ENCODE data around the gene FAM229B.
"Not testable (repeated sequence)": the region's sequence is repeated elsewhere in the genome, so short reads cannot be mapped to it uniquely, and the experiment has no call there.

The FAM229B gene

DNA sequence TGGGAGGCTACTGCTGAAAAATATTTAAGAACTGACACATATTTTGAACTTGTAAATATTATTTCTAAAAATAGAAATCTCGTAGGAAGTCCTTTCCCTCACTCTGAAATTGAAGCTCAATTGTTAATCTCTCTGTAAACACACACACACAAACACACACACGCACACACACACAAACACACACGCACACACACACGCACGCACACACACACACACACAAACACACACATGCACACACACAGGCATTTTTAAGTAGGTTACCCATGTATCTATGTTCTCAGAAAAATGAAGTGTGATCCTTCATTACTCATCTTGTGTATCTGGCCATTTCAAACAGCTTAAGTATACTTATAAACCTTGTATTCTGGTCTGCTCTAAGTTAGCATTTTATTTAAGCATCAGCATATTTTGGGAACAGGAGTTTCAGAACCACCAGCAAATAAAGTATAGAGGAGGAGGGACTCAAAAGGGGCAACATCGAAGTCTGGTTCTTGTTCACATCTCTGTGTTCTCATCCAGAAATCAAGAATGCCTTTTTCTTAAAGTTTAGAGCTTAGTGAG, 21.9 kb upstream of the FAM229B start:
- DNase-seq, result no peak

DNA sequence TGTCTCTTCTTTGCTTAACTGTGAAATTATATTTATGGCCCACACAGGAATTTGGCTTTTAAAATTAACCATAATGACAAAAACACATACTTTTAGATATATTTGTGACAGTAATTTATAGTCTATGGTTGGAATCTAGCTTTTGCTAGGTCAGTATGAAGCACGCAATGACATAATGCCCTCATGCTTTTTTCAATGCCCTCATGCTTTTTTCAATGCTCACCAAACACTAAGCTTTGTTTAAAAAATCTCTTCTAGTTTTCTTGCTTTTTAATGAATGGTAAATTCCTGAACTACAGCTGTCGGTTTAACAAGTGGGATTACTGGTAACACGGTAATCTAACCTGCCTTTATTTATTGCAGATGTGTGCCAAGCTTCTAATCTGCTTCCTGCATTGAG, 20.8 kb upstream of the FAM229B start:
- DNase-seq, result no peak

DNA sequence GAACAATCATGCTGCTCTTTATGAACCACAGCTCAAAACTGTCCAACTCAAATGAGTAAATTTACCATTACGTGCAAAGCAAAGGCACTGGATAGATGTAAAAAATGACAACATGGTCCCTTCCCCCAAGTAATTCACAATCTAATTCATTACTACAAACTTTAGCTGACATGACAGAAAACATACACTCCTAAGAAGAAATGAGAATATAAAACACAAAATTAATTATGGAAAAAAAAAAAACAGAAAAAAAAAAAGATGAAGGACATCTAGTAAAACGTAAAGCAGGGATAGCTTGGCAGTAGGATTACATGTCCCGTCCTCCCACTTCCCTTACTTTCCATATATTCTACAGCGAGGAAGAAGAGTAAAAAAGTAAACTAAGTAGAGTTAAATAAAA, 5.8 kb upstream of the FAM229B start:
- no peak for DNase-seq

DNA sequence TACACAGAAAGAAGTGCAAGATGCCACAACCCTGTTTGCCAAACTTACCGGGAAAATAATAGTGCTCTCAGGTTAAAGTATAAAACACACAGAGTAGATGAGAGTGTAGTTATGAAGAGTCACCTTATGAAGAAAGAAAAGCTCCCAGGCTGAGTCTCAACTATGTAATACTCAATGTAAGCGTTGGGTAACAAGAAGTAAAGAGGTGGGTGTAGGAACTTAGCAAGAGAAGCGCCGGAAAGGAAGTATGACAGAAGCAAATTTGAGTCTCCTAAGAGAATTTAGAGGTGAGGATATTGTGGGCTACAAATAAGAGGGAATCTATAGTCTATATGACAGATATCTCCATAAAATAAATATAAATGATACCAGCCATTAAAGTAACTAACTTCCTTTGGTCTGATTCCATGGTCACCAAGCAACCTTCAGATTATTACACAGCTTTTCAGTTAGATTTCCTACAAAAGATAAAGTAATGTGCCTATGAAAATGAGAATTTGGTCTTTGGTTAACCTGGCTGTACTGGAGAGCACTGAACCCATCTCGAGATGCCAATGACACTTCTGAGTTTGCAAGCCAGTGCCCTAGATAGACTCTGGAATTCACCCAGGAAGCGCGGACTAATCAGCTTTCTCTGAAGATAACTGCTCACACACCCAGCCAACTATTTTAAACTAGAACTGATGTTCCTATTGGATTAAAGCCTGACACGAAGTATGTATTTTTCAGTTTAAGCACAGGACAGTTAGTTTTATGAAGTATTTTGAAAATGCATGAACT, 1.9 kb upstream of the FAM229B start:
- no peak for DNase-seq

GRCh38 chr6:112086744-112087135, 651 bp upstream of the FAM229B start:
- DNase-seq, result no peak

DNA sequence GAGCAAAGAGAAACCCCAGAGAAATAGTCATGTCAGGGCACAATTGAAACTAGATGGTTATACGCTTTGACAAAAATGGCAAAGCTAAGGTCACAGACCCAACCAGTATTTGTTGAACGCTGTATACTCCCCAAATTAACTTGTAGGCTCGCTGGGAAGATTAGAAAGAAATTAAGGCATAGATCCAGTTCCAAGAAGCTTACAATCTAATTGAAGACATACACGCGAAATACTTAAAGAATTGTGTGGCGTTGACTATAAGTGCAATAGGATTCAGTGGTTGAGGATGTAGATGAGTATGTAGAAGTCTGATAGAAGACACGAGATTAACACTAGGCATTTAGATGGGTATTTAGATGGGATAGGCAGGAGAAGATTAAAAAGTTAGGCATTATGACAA, 525 bp downstream of the FAM229B start:
- no peak for DNase-seq

DNA sequence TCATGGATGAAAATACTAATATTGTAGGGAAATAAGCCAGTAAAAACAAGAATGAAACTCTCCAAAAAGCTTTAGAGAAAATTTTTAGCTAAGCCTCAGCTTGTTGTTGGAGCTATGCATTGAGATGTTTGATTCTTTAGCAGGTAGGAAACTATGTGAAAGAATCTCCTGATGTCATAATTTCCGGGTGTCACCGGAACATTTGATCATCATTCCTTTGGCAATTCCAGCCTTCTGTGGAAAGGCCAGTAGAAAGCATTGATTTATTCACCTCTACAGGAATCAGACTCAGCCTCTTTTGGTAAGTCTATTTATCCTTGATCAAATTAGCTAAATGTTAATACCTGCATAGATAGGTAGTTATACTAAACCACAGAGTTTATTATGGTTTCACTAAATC, 9.5 kb downstream of the FAM229B start:
- DNase-seq, result no peak

GRCh38 chr6:112100561-112100960, 13.2 kb downstream of the FAM229B start:
- DNase-seq, result no peak

DNA sequence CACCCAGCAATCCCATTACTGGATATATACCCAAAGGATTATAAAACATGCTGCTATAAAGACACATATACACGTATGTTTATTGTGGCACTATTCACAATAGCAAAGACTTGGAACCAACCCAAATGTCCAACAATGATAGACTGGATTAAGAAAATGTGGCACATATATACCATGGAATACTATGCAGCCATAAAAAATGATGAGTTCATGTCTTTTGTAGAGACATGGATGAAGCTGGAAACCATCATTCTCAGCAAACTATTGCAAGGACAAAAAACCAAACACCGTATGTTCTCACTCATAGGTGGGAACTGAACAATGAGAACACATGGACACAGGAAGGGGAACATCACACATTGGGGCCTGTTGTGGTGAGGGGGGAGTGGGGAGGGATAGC, 18.6 kb downstream of the FAM229B start:
- DNase-seq, result not testable (repeated sequence)

DNA sequence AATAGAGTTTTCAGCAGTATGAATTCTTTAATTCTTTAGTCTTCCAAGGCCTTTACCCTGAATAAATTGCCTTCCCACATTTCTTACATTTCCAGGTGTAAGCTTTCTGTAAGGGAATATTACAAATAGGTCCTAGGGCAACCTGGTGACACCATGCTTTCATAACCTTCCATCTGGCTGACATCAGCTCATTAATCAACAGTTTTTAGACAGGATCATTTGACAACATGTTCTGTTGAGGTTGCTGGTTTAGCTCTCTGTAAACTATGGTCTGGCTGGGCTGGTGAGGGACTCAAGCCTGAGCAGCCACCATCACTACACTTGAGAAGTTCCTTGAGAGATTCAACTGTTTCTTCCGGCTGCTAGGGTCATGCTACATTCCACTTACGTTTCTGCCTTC, 19.2 kb downstream of the FAM229B start:
- no peak for DNase-seq

DNA sequence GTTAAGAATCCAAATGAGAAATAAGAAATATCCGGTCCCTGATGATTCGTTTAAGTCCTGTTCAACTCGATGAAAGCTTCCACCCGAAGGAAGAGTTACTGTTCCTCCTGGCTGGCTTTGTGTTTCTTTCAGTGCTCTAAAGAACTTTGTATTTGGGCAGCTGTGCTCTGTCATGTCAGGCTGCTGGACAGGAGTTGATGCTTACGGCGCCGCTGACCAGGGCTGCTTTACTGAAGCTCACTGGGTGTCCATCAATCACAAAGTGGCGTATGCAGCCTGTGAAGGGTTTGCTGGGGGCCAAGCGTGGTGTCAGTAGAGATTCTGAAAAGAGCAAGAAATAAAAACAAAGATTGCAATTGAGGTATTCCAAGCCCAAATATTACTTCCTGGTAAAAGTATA, 21.9 kb downstream of the FAM229B start:
- no peak for DNase-seq

DNA sequence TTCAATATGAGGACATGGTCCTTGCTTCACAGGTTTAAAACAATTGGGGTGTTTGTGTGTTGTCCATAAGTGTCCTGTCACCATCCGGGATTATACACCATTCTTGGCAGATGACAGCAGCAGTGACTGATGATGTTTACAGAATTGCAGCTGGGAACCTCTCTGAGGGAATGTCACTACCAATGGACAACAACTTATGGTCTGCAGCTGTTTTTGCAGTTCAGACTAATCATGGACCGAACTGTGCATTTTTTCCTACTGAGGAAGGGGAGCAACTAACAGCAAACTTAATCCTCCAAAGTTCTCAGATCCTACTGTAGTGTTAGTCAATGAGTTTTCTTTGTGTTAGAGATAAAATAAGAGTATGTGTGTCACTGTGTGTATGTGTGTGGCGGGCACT, 26.0 kb downstream of the FAM229B start:
- no peak for DNase-seq

DNA sequence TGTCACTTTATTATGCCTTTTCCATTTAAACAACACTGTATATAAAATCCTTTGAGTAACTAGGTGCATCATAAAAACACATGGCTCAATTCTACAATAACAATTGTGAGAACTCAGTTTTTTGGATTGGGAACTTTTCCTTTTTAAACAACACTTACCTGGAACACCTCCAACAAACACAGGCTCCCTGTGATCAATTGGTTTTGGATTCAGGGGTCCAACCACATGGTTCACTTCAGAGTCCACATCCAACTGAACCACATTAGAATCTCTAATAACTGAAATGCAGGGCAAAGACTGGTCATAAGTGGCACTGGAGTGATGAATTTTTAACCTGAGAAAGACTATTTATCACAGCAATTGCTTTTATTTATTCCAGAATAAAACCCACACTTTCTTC, 26.5 kb downstream of the FAM229B start:
- DNase-seq, result no peak

DNA sequence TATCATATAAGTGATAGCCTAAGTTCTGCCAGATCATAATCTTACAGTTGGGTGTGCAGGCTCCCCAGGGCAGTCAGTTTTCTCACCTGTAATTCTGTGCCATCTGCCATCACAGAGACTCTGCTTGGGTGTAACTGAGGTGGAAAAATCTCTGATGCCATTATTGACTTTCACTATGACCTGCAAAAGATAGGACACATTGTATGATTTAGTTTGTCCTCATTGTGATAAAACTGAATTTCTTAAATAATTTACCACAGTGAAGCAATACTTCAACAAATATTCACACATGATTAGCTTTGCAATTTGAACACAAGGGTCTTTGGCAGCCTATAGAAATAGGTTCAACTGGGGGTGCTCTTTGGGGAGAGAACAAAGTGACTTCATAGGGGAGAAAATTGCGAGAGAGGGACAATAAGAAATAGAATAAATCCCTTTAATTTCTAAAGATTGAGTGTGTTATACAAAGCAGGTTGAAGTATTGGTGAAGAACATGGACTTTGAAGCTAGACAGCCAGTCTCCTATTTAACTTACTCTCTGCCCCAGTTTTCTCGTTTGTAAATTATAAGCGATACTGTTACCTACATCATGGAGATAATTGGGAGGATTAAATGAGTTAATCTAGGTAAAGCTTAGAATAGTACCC, 27.3 kb downstream of the FAM229B start:
- DNase-seq, result no peak

- no peak for DNase-seq
Observed at GRCh38 chr6:112116221-112116620, 28.8 kb downstream of the FAM229B start.

DNA sequence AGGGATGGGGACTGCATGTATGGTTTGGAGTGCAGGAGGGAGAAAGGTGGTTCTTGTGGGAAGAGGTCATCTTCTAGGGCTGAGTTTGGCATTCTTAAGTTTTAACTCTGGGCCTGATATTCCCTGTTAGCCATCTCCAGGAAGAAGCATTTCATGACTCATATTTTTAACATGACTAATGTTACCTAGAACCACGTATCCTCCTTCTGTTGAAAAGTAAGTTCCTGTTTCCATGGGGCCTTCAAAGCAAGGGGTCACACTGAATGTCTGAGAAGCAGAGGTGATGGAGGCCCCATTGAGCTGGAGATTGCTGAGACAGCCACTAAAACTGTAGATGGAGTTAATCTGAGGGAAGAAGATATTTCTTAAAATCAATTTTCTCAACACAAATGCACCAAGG, 30.2 kb downstream of the FAM229B start:
- no peak for DNase-seq

DNA sequence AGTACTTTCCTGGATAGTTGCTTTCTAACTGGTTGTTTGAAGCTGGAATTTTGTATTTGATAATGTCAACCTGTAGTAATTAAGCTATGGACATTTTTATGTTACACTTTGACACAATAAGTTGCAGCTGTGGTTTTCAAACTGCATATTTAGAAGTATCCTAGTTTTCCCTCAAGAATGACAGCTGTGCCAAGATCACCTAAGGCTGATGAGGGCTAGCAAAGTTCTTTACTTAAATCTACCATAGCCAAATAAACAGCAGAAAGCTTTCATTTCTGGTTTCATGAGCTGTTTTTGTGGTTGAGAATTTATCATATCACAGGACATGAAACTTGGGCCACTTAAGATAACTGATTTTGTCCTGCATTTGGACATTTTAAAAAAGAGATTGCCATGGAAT, 30.6 kb downstream of the FAM229B start:
- DNase-seq, result no peak

DNA sequence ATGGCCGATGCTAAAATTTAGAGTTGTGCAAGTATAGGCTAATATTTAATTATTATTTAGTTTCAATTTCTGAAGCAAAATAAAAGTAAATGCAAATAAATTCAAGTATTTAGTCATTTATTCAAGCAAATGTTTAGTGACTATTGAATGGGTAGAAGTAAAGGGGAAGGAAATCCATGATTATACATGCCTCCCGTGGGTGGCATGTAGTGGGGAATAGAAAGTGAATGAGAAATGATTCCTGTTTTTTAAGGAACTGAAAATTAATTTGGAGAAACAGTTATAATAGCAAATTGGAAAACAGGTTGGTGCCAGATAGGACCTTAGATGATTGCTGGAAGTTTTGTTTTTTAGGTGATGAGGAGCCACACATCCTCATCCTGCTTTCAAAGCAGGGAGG, 35.4 kb downstream of the FAM229B start:
- no peak for DNase-seq

GRCh38 chr6:112123982-112124381, 36.6 kb downstream of the FAM229B start:
- DNase-seq, result no peak

DNA sequence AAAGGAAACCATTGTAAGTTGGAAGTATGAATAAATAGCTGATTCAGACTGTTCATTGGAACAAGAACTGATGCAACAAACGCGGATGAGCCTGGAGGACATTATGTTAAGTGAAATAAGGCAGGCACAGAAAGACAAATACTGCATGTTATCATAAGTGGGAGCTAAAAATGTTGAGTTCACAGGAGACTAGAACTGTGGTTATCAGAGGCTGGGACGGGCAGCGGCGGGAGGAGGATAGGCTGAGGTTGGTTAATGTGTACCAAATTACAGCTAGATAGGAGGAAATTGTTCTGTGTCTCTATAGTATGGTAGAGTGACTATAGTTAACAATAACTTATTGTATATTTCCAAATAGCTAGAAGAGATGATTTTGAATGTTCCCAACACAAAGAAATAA, 40.8 kb downstream of the FAM229B start:
- no peak for DNase-seq

- no peak for DNase-seq
Observed at GRCh38 chr6:112130878-112131277, 43.5 kb downstream of the FAM229B start.

GRCh38 chr6:112139052-112139451, 51.7 kb downstream of the FAM229B start:
- DNase-seq, result no peak

- DNase-seq, result no peak
Observed at GRCh38 chr6:112141707-112142106, 54.3 kb downstream of the FAM229B start.

DNA sequence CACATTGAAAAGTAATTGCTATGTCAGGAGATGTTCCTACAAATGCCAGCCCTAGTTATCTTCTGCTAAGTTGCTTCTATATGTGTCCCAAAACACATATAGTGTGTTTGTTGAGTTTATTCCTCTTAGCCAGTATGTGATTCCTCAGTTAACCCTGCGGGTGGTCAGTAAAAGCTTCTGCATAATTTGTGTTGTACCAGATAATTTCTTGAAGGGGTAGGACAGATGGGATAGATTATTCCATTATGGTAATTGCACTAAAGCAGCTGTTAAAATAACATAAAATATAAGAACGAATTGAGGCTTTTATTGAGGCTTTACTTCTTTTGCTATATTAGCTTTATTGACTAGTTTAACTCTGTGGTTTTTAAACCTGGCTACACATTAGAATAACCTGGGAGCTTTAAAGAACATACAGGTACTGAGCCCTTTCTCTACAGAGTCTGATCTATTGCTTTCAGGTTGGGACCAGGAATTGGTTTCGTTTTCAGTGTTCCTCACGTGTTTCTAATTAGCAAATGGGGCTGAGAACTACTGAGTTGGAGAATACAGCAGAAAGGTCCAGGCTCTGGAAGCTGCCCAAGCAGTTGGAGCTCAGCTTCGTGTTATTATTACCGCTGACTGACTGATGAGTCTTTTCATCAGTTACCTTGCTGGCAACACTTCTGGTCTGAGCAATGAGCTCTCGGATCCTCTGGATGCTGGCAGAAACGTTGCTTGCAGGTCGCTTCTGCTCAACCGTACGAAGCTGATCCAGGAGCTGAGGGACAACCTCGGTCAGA, 56.9 kb downstream of the FAM229B start:
- no peak for DNase-seq
